GM23248 (cell line): ENCODE data around the gene ESCO1. TPM values are rescaled to one million over a fixed set of nuclear protein-coding genes. Genes with fewer than 3 reads are reported as not detected.
"Not testable (repeated sequence)": the region's sequence is repeated elsewhere in the genome, so short reads cannot be mapped to it uniquely, and the experiment has no call there.

Source experiments
- DNase-seq: peaks from one replicate; pipeline ENCODE4 v3.0.0-alpha.2; 2015
- H2AFZ ChIP-seq: fragments of 200-600 bp; sonication (generic); 2 replicates; pipeline ENCODE4 v1.6.1; 2016; ENCODE audit warnings: antibody characterized with exemption
- H3F3A ChIP-seq: fragments of 200-600 bp; sonication (generic); 2 replicates; pipeline ENCODE4 v1.6.1; 2016; ENCODE audit warnings: mild to moderate bottlenecking, antibody characterized with exemption, mixed run types; ENCODE audit not compliant: insufficient read depth
- H3K27ac ChIP-seq: fragments of 200-600 bp; sonication (generic); 2 replicates; pipeline ENCODE4 v1.5.1; 2016; ENCODE audit warnings: mild to moderate bottlenecking
- H3K27me3 ChIP-seq: fragments of 200-600 bp; sonication (generic); replicated peaks from 2 replicates; pipeline ENCODE4 v1.6.1; 2016; ENCODE audit warnings: mild to moderate bottlenecking; ENCODE audit not compliant: insufficient read depth
- H3K36me3 ChIP-seq: fragments of 200-600 bp; sonication (generic); 2 replicates; pipeline ENCODE4 v1.6.1; 2016; ENCODE audit warnings: low read depth, mild to moderate bottlenecking
- H3K4me1 ChIP-seq: fragments of 200-600 bp; sonication (generic); 2 replicates; pipeline ENCODE4 v1.6.1; 2016; ENCODE audit warnings: mild to moderate bottlenecking; ENCODE audit not compliant: insufficient read depth
- H3K4me2 ChIP-seq: fragments of 200-600 bp; sonication (generic); one replicate; pipeline ENCODE4 v1.6.1; 2016; ENCODE audit warnings: mild to moderate bottlenecking; ENCODE audit not compliant: unreplicated experiment
- H3K4me3 ChIP-seq: fragments of 200-600 bp; sonication (generic); 2 replicates; pipeline ENCODE4 v1.5.1; 2016; ENCODE audit warnings: mild to moderate bottlenecking
- H3K79me2 ChIP-seq: fragments of 200-600 bp; sonication (generic); 2 replicates; pipeline ENCODE4 v1.6.1; 2016; ENCODE audit warnings: mild to moderate bottlenecking; ENCODE audit not compliant: insufficient read depth
- H3K9ac ChIP-seq: fragments of 200-600 bp; sonication (generic); 2 replicates; pipeline ENCODE4 v1.6.1; 2016; ENCODE audit warnings: mild to moderate bottlenecking
- H3K9me2 ChIP-seq: fragments of 200-600 bp; sonication (generic); 2 replicates; pipeline ENCODE4 v1.6.1; 2016; ENCODE audit warnings: mixed run types, mild to moderate bottlenecking, moderate library complexity; ENCODE audit not compliant: insufficient read depth
- H3K9me3 ChIP-seq: fragments of 200-600 bp; sonication (generic); one replicate; pipeline ENCODE4 v1.6.1; 2017; ENCODE audit warnings: low read depth
- H4K20me1 ChIP-seq: fragments of 200-600 bp; sonication (generic); 2 replicates; pipeline ENCODE4 v1.6.0; 2016; ENCODE audit not compliant: insufficient read depth
- EZH2 ChIP-seq: fragments of 200-600 bp; sonication (generic); IDR thresholded peaks from 2 replicates; pipeline ENCODE4 v1.6.1; 2018; ENCODE audit warnings: antibody characterized with exemption, mild to moderate bottlenecking; ENCODE audit not compliant: insufficient read depth, poor library complexity, severe bottlenecking
- EZH2phosphoT487 ChIP-seq: fragments of 200-600 bp; sonication (generic); IDR thresholded peaks from 2 replicates; pipeline ENCODE4 v1.6.1; 2018; ENCODE audit warnings: antibody characterized with exemption, moderate library complexity, mild to moderate bottlenecking, low read depth; ENCODE audit not compliant: insufficient read depth
- WGBS, 2 experiments: methylation state at CpG; one replicate each; pipeline ENCODE4 v1.1.6; 2015 to 2017; ENCODE audit warnings: low lambda C conversion rate in 2 of 2, low coverage in 1 of 2; ENCODE audit errors: missing lambda C conversion rate in 2 of 2; 5-methylcytosine and 5-hydroxymethylcytosine counted together
- in situ Hi-C: fragments of 300-500 bp; cut with MboI; formaldehyde crosslinking; loops from 2 replicates; pipeline ENCODE4 v1.15.0; 2020
- polyA plus RNA-seq: library from polyadenylated mRNA; unstranded; fragments of >200 nt; fragmentation: Nextera tagmentation; extraction: Ambion mirVana; gene quantifications from 2 replicates; pipeline ENCODE4 v1.2.1, GENCODE V29; 2016
- total RNA-seq: library from RNA; depleted of rRNA; stranded (reverse); fragments of >200 nt; shearing (Covaris generic); gene quantifications from 2 replicates; pipeline ENCODE4 v1.2.3, GENCODE V29; 2014

Gene ESCO1
- total and polyA plus RNA-seq, 2 experiments from 2014 or later, result 5.7 to 9.5 TPM

- Histone ChIP-seq H2AFZ (no peak overlapping the region), H3K79me2 (peaks cover 85% of the 10 kb centered on the region), H3F3A (no peaks in the 10 kb centered on the region), H3K36me3 (no peaks in the 10 kb centered on the region), H3K4me3 (no peak overlapping the region), H3K4me2 (no peak overlapping the region), H3K9ac (no peak overlapping the region), H4K20me1 (peaks cover 3% of the 10 kb centered on the region; the same call in 1 of the 2 replicates), H3K9me3 (no peaks in the 10 kb centered on the region), H3K27me3 (no peaks in the 10 kb centered on the region), H3K9me2 (no peaks in the 10 kb centered on the region), H3K4me1 (0 out of 2 replicates have a peak, but pooled peaks cover 2% of the 10 kb centered on the region), H3K27ac (no peak overlapping the region)
- TF ChIP-seq EZH2 (no peak), EZH2phosphoT487 (no peak)
- DNase-seq, result no peak
- WGBS, 2 experiments, result 75 to 90% methylated on average over 3 to 5 of the region's 7 CpGs
- in situ Hi-C loops, result no loop called here
Observed at GRCh38 chr18:21593540-21594257, 6.8 kb downstream of the ESCO1 start.

GRCh38 chr18:21592361-21592760, 8.1 kb downstream of the ESCO1 start:
- H3F3A ChIP-seq, DNase-seq, in situ Hi-C loops, H3K4me1 ChIP-seq, H3K27me3 ChIP-seq, H3K36me3 ChIP-seq, H4K20me1 ChIP-seq, H3K4me2 ChIP-seq, H3K27ac ChIP-seq, H3K4me3 ChIP-seq, H3K9me2 ChIP-seq, H3K9me3 ChIP-seq, H2AFZ ChIP-seq, H3K9ac ChIP-seq: not testable (repeated sequence)
- peaks cover 85% of the 10 kb centered on the region for H3K79me2 ChIP-seq
- 98% methylated on average over 12 of the region's 33 CpGs; no CpG with 5 or more reads in 1 of the 2 experiments for WGBS, 2 experiments

GRCh38 chr18:21584391-21584790, 16.1 kb downstream of the ESCO1 start:
- no peaks in the 10 kb centered on the region for H3K9me3 ChIP-seq
- H3K27ac ChIP-seq, result no peak overlapping the region
- no peaks in the 10 kb centered on the region for H3K9me2 ChIP-seq
- in situ Hi-C loops, result no loop called here
- DNase-seq, result no peak
- WGBS, 2 experiments, result 96 to 99% methylated on average over 5 of the region's 5 CpGs
- no peak overlapping the region for H3K4me2 ChIP-seq
- H3K27me3 ChIP-seq, result no peaks in the 10 kb centered on the region
- TF ChIP-seq EZH2phosphoT487 (no peak), EZH2 (no peak)
- H3K79me2 ChIP-seq, result peaks cover 95% of the 10 kb centered on the region
- peaks cover 11% of the 10 kb centered on the region; the same call in 1 of the 2 replicates for H4K20me1 ChIP-seq
- no peak overlapping the region for H3K9ac ChIP-seq
- no peaks in the 10 kb centered on the region for H3F3A ChIP-seq
- H2AFZ ChIP-seq, result no peak overlapping the region
- no peaks in the 10 kb centered on the region for H3K36me3 ChIP-seq
- no peak overlapping the region for H3K4me3 ChIP-seq
- no peaks in the 10 kb centered on the region for H3K4me1 ChIP-seq

- Histone ChIP-seq H3K9me3 (no peaks in the 10 kb centered on the region), H3K79me2 (peaks cover 42% of the 10 kb centered on the region), H3K4me2 (no peak overlapping the region), H3K9me2 (no peaks in the 10 kb centered on the region), H3K36me3 (peaks cover 50% of the 10 kb centered on the region), H3F3A (0 out of 2 replicates have a peak, but pooled peaks cover 11% of the 10 kb centered on the region), H3K27ac (no peak overlapping the region), H3K27me3 (no peaks in the 10 kb centered on the region), H2AFZ (no peak overlapping the region), H3K4me1 (no peaks in the 10 kb centered on the region), H3K4me3 (no peak overlapping the region), H4K20me1 (0 out of 2 replicates have a peak, but pooled peaks cover 3% of the 10 kb centered on the region), H3K9ac (no peak overlapping the region)
- TF ChIP-seq EZH2 (no peak), EZH2phosphoT487 (no peak)
- no peak for DNase-seq
- WGBS, 2 experiments, result 98 to 100% methylated on average over 4 of the region's 4 CpGs
- in situ Hi-C loops, result no loop called here
Observed at GRCh38 chr18:21575656-21576055, 24.8 kb downstream of the ESCO1 start.

GRCh38 chr18:21571772-21572171, 28.7 kb downstream of the ESCO1 start:
- TF ChIP-seq EZH2 (no peak), EZH2phosphoT487 (no peak)
- peak; percentile 12 for DNase-seq
- Histone ChIP-seq H3K36me3 (peaks cover 69% of the 10 kb centered on the region), H3K9me3 (no peaks in the 10 kb centered on the region), H3K9me2 (no peaks in the 10 kb centered on the region), H3K4me2 (no peak overlapping the region), H3F3A (0 out of 2 replicates have a peak, but pooled peaks cover 11% of the 10 kb centered on the region), H3K4me3 (no peak overlapping the region), H3K4me1 (no peaks in the 10 kb centered on the region), H3K27ac (no peak overlapping the region), H3K27me3 (no peaks in the 10 kb centered on the region), H2AFZ (no peak overlapping the region), H3K79me2 (peaks cover 17% of the 10 kb centered on the region), H4K20me1 (no peaks in the 10 kb centered on the region), H3K9ac (no peak overlapping the region)
- in situ Hi-C loops, result no loop called here
